Fibroblast of pulmonary artery (primary cell): ENCODE measurements around the gene CD8B.
"Not testable (repeated sequence)": the region's sequence is repeated elsewhere in the genome, so short reads cannot be mapped to it uniquely, and the experiment has no call there.

ENCODE experiments used
- DNase-seq: peaks from one replicate; pipeline ENCODE4 v3.0.0-alpha.2; 2010; ENCODE audit warnings: low read depth
- H3K4me3 ChIP-seq: replicated peaks from 2 replicates; pipeline ENCODE4 v1.5.1; 2011; ENCODE audit warnings: low read depth, mild to moderate bottlenecking, control low read depth, low read length, moderate library complexity

The CD8B gene

DNA sequence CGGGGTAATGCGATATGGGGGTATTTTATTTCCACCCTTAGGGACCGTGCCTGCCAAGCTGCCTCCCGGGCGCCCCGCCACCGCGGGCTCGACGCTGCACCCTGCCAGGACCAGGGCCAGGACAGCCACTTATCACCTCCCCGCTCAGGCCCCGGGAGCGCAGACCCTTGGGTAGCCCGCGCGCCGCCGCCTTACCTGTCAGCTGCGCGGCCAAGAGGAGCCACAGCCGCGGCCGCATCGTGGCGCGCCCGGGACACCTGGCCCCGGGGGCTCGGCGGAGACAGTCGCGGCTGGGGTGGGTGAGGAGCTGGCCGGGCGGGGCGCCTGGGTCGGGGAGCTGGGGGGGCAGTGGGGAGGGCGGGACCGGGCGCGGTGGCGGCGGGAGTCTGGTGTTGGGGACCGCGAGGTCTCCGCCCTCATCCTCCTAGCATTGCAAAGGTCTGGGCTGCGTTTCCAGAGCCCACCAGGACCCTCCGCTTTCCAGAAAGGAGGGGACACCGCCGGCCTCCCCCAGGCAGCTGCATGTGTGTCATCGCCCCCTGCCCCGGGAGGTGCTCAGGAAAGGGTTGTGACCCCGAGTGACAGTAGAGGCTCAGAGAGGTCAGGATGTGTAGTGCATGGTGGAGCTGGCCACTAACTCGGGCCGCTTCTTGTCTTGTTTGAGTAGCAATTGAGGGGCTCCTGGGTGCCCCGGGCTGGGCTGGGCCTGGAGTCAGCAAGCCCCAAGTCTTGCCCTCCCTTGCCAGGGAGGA lies at the start of gene CD8B:
TSS of gene CD8B (minus strand) at position 259 of the 752 bp plus-strand sequence. CDS start at position 238, 21 bp downstream.
- DNase-seq, H3K4me3 ChIP-seq: not testable (repeated sequence)

DNA sequence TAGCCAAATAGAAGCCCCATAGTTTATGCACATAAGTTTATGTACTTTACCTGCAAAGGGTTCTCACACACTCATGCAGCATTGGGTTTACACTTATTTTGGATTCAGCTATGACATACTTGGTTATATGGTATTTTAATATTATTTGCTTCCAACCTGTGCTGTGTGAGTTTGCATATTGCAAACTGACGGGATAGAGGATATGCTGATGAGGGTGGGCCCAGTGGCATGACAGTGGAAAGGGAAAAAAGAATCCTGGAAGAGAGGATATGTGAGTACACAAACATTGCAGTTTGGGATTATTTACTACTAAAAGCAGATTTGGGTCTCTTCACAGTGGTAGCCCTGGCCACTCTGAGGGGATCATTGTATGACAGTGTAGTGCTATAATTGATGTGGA lies 44.2 kb upstream of the CD8B start:
- DNase-seq, H3K4me3 ChIP-seq: not testable (repeated sequence)

DNA sequence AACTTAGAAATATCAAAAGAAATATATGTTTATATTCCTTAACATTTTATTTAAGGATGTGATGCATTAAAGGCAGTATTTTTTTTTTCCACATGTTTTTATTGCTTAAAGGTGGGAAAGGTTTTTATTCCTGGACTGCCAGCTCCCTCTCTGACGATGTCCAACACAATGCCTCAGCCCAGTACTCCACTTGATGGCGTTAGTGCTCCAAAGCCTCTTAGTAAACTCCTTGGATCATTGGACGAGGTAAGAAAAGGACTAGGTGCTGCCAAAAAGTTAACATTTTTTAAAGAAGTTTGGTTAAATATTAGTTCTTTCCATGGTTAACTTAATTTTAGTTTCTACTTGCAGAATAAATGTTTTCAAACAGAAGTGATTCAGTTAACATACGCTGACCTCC lies 39.0 kb upstream of the CD8B start:
- peak; percentile 21 for DNase-seq

DNA sequence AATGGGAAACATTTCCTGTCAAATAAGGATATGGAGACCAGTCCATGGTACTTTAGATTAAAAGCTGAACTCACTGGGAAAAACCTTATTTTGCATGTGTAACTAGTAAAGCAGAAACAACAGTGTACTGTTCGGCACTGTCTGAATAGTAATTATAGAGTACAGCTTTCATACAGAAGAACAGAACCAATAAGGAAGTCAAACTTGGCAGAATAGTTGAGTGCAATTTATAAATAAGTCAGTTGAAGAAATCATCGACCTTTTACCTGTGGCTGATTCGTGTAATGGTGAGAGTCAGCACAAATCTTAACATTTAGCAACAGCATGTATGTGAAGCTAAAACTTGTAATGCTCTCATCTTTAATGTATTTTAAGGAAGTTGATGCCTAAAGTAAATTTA lies 24.3 kb upstream of the CD8B start:
- DNase-seq, H3K4me3 ChIP-seq: not testable (repeated sequence)

More for the DNA sequence above, 39.0 kb upstream of the CD8B start:
- not testable (repeated sequence) for H3K4me3 ChIP-seq

DNA sequence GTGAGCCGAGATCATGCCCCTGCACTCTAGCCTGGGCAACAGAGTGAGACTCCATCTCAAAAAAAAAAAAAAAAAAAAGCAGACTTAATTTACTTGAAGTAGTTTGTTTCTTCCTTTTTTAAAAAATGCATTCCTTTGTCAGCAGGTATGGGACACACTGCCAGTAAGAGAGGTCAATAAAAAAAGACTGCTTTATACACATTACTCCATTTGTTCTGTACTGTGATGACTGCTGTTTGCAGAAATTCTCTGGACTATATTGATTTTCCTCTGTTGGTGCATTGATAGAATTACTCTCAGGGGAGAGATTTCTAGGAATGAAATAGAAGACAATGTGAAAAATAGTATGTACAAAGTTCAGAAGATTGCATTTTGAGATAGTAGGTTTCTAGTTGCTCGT lies 21.2 kb upstream of the CD8B start:
- not testable (repeated sequence) for H3K4me3 ChIP-seq, DNase-seq

DNA sequence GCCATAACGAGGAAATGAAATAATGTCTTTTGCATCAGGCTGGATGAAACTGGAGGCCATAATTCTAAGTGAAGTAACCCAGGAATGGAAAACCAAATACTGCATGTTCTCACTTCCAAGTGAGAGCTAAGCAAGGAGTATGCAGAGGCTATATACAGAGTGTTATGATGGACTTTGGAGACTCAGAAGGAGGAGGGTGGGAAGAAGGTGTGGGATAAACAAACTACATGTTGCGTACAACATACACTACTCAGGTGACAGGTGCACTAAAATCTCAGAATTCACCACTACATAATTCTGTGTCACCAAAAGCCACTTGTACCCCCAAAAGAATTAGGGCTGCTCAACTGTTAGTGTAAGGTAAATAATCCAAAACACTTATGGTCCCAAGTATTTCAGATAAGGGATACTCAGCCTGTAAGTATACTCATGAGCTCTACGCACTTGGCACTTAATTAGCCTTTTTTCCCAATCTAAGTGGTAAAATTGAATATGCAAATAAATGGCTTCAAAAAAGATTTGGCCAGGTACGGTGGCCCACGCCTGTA lies 20.5 kb upstream of the CD8B start:
- not testable (repeated sequence) for DNase-seq, H3K4me3 ChIP-seq

DNA sequence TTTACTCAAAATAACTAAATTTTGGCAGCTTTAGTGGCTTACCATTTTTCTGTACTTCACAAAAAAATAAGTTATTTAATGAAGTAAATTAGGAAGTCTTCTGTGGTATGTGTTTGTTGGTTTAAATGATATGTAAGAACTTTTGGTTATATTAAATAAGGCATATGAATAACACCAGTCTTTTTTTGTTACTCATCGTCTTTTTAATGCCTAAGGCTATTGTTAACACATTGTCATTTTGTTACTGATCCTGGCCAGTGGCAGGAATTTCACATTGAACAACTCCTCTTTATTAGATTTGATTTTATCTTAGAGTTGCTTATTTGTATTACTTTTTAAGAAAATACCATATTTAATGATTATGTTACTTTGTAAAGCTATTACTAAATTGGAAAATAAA lies 17.3 kb upstream of the CD8B start:
- not testable (repeated sequence) for DNase-seq, H3K4me3 ChIP-seq

DNA sequence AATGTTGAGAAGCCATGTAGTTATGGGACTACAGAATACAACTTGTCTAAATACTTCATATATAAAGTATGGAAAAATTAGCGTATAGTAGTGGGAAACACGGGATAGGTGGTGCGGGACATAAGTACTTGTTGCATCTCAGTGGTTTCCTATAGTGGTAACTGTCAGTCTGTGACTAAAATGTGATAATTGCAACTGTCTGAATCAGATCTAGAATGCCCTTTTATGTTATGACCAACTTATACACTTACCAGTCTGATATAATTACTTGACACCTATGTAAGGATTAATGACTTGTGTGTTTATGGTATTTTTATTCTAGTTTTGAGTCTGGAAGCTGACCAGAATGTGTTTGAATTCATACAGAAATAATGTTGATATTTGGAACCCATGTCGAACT lies 9.3 kb upstream of the CD8B start:
- not testable (repeated sequence) for H3K4me3 ChIP-seq, DNase-seq

DNA sequence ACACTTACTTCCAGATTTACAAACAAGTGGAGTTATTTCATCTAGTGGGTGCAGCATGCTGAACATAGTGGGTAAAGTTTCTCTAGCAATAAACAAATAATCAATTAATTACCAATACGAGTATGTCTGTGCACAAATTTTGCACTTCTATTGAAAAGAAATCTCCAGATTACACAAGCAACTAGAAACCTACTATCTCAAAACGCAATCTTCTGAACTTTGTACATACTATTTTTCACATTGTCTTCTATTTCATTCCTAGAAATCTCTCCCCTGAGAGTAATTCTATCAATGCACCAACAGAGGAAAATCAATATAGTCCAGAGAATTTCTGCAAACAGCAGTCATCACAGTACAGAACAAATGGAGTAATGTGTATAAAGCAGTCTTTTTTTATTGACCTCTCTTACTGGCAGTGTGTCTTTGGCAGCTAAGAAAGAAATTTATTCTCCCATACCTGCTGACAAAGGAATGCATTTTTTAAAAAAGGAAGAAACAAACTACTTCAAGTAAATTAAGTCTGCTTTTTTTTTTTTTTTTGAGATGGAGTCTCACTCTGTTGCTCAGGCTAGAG lies 7.3 kb upstream of the CD8B start:
- H3K4me3 ChIP-seq, DNase-seq: not testable (repeated sequence)

DNA sequence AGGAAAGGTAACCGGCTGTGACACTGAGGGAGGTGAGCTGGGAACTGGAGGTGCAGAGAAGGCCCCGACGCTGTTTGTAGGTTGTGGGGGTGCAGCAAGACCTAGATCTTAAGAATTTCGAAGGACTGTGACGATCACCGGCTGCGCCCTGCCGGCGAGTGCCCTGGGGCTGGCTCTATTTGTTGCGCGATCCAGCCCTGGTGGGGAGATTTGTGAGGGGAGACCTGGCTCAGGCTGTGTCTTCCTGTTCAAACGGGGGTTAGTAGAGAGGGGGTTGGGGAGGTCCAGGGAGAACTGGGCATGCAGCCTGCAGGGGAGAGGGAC lies 656 bp upstream of the CD8B start:
- DNase-seq, H3K4me3 ChIP-seq: not testable (repeated sequence)

DNA sequence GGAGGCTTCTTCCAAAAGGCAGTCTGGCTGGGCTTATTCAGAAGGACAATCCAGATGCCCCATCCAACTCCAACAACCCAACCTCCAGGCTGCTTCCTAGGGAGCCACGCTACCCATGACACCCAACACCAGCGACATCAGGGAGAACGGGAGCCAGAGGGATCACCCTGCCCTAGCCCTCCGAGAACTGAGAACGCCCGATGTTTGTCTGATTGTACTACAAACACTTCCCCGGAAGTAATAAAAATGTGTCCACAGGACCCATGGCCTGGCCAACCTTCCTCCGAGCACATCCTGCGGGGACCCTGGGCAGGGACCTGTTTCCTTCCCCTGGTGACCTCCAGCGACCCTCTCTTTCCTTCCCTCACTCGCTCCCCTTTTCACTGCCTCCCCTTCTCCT lies 511 bp downstream of the CD8B start:
- not testable (repeated sequence) for DNase-seq, H3K4me3 ChIP-seq

DNA sequence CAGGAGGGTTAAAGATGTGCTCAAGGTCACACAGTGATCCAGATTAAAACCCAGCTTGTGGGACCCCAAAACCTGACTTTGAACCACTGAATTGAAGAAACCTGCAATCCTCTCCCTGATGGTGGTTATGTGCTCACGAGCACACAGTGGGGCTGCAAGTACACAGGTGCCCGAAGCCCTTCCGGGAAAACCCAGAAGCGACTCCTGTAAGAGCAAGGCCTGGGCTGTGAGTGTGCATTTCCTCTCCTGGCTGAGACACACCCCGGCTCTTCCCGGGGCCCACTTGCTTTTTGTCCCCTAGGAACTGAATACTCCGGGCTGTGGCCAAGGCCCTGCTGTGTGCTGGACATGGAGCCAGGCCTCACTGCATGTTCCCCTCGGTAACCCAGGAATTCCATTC lies 1.1 kb downstream of the CD8B start:
- not testable (repeated sequence) for DNase-seq, H3K4me3 ChIP-seq

DNA sequence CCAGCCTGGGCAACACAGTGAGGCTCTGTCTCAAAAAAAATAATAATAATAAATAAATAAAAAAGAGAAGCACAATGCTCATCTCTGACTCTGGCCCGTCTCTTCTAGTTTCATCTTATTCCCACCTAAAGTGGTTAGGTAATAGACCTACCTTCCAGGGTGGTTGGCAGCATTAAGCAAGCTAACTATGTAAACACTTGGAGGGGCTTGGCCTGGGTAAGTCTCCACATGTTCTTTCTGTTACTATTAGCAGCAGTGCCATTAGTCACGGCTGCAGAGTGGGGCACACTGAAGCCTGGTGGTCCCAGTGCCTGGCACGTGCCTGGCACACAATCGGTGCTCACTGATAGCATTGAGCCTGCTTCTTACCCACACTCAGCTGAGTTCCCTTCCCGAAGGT lies 4.0 kb downstream of the CD8B start:
- H3K4me3 ChIP-seq, DNase-seq: not testable (repeated sequence)

DNA sequence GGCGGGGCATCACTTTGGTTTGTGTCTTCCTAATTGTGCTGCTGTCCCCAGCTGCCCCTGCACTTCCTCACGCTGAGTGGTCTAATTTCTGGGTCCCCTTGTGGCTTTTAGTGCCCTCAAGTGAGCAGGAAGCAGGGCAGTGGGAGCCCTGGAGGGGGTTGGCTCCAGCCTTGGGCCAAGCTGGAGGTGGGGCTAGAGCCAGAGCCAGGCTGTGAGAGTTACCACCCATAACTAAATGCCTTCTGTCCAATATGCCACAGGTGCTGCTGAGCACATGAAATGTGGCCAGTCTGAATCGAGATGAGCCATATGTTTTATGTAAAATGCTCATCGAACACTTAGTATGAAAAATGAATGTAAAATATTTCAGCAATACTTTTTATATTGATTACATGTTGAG lies 5.2 kb downstream of the CD8B start:
- H3K4me3 ChIP-seq, DNase-seq: not testable (repeated sequence)

DNA sequence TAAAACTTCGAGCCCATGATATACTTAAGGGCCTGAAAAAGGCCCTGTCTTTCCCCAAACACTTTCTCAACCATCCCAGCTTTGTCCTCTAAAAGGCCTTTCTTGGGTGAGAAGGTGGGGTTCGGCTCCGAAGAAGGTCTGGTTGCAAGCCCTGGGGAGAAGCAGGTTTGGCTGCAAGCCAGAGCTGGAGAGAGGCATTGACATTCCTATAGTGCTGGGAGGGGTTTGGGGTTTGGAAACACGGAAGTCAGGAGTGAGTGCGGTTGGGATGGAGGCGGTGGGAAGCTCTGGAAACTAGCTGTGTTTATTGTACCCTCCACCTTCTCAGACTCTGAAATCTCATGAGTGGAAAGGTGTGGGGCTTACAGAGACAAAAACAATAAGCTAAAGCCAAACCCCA lies 5.7 kb downstream of the CD8B start:
- peak; percentile 20 for DNase-seq
- not testable (repeated sequence) for H3K4me3 ChIP-seq

DNA sequence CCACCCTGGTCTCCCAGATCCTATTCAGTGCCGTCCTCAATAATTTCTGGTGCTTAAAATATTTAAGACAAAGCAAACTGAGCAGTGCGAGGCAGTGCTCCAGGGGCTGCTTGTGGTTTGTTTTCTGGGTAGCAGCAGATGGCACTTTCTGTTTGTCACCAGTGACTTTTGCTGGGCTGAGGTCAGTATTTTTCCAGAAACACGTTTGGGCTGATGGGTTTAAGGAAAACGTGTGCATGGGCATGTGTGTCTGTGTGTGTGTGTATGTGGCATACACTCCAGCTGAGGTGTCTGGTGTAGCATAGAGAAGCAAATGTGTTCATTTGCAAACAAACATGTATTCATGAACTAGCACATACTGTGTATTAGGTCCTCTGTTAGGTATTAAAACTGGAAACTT lies 10.1 kb downstream of the CD8B start:
- not testable (repeated sequence) for DNase-seq, H3K4me3 ChIP-seq

DNA sequence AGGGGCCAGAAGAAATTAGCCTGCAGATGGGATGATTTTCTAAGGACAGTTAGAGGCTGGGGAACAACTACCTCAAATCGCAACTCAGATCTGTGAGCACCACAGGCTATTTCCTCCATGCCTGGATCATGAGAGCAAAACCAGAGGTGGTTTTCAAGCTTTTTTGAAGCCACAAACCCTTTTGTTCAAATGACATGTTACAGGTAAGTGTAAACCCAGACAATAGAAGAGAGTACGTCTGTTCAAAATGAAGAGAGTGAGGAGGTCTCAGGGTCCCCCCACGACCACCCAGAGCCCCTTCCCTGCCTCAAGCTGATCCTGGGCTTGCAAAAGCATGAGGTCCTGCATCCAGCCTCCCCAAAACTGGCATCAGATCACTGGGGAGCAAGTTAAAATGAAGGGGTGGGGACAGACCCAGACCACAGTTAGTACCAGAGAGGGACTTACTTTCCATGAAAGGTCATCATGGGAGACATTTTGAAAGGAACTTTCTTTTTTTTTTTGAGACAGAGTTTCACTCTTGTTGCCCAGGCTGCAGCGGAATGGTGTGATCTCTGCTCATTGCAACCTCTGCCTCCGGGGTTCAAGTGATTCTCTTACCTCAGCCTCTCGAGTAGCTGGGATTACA lies 19.0 kb downstream of the CD8B start:
- H3K4me3 ChIP-seq, DNase-seq: not testable (repeated sequence)

DNA sequence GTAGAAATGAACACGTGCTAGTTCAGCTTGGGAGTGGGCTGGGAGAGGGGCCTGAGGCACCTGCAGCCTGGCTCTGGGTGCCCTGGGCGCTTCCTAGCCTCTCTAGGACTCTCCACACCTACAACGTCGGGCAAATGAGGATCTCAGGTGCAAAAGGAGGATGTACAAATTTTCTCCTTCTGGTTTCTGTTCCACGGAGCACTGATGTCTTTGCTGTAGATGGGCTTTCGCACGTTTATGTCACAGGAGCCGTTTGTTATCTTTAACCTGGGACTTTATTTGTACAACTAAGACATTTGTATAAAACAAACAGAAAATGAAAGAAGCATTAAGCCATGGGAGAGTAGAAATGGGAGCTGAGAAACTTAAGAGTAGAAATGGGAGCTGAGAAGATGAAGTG lies 20.4 kb downstream of the CD8B start:
- DNase-seq, H3K4me3 ChIP-seq: not testable (repeated sequence)

DNA sequence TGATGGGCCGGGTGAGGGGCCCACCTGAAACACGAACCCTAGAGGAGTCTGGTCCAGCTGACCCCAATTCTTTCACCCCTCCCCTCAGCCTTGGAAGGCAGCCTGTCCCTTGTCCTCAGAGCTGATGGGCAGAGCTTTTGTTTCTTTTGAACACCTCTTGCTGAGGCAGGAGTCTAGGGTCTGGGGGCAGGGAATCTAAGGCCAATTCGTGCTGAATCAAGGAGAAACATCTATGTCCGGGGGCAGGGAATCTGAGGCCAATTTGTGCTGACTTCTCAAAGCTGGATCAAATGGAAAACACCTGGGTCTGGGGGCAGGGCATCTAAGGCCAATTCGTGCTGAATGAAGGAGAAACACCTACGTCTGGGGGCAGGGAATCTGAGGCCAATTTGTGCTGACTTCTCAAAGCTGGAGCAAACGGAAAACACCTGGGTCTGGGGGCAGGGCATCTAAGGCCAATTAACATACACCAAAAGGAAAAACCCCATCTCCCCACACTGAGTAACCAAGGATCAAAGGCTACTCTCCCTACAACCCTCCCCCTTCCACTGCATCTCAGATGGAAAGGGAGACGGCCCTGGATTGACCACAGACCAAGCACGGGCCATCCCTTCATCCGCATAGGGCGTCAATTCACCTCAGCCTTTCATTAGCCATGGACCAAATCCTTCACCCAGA lies 21.7 kb downstream of the CD8B start:
- H3K4me3 ChIP-seq, DNase-seq: not testable (repeated sequence)
